HepG2 (cell line): Measurements from ENCODE around the gene ST8SIA2. TPM values are rescaled to one million over a fixed set of nuclear protein-coding genes. Genes with fewer than 3 reads are reported as not detected.

Source experiments
- ATAC-seq: fragments of 200-7000 bp; cut with Tn5 transposase; 3 replicates; pipeline ENCODE4 v1.9.1; 2020; ENCODE audit warnings: mild to moderate bottlenecking, moderate library complexity
- BruUV-seq: library from RNA; stranded (reverse); fragments of 400-500 nt; replicated peaks from 2 replicates; lab custom pipeline; 2021; lab: Mats Ljungman, UMichigan
- CTCF ChIA-PET: fragments of 300-600 bp; formaldehyde crosslinking; extraction: SDS; loops from one replicate; lab custom pipeline; 2021; ENCODE audit warnings: low total read pairs, inconsistent platforms, low intra/inter-chr PET ratio; lab: Yijun Ruan, JAX
- POLR2A ChIA-PET: fragments of 350-600 bp; sonication (Branson Sonifier 250); formaldehyde crosslinking; loops from one replicate; lab custom pipeline; 2020; ENCODE audit warnings: antibody characterized with exemption, inconsistent platforms; lab: Yijun Ruan, JAX
- DNase-seq: peaks from one replicate; pipeline ENCODE4 v3.0.0-alpha.2; 2015; ENCODE audit warnings: low spot score
- FAIRE-seq: peaks from 3 replicates; lab custom pipeline; 2011; peaks lifted over from hg19 to GRCh38; lab: Jason Lieb, UNC
- H2AFZ ChIP-seq: one replicate; pipeline ENCODE4 v1.6.1; 2011; ENCODE audit warnings: low read length, inconsistent platforms
- H3K27ac ChIP-seq: fragments of 300-600 bp; 3 replicates; pipeline ENCODE4 v1.8.0; 2011; ENCODE audit warnings: mixed run types, mild to moderate bottlenecking, mixed read lengths, low read length, inconsistent platforms; ENCODE audit not compliant: insufficient read depth; ENCODE audit errors: extremely low read length
- H3K27me3 ChIP-seq, 2 experiments: fragments of 200-600 bp in 1 of 2; 2 replicates in 1 of 2; 3 replicates in 1 of 2; pipeline versions ENCODE4 v1.6.0 to v1.8.0; 2011; ENCODE audit warnings: low read length in 2 of 2, mild to moderate bottlenecking in 2 of 2, moderate library complexity in 2 of 2, inconsistent platforms in 1 of 2; ENCODE audit not compliant: insufficient read depth in 2 of 2, control insufficient read depth in 1 of 2
- H3K36me3 ChIP-seq, 2 experiments: fragments of 200-600 bp in 1 of 2; replicated peaks in 1 of 2; 2 replicates in 1 of 2; 3 replicates in 1 of 2; pipeline versions ENCODE4 v1.5.1 to v1.8.0; 2011; ENCODE audit warnings: low read length in 2 of 2, inconsistent platforms in 1 of 2; ENCODE audit not compliant: insufficient read depth in 2 of 2, control insufficient read depth in 1 of 2
- H3K4me1 ChIP-seq: 2 replicates; pipeline ENCODE4 v1.5.1; 2012; ENCODE audit warnings: low read length, inconsistent platforms; ENCODE audit not compliant: insufficient read depth
- H3K4me2 ChIP-seq: 2 replicates; pipeline ENCODE4 v1.6.0; 2011; ENCODE audit warnings: low read depth, low read length, inconsistent platforms
- H3K4me3 ChIP-seq, 3 experiments: fragments of 200-600 bp in 1 of 3; sonication (generic), shearing (Covaris generic) in 1 of 3; replicated peaks in 1 of 3; 2 replicates each; pipeline ENCODE4 v1.5.1; 2011 to 2016; ENCODE audit warnings: low read length in 3 of 3, inconsistent platforms in 2 of 3, low read depth in 2 of 3, mild to moderate bottlenecking in 2 of 3, control low read depth in 1 of 3, mixed read lengths in 1 of 3; ENCODE audit not compliant: insufficient read depth in 1 of 3
- H3K79me2 ChIP-seq: one replicate; pipeline ENCODE4 v1.6.1; 2011; ENCODE audit warnings: low read length, inconsistent platforms; ENCODE audit not compliant: insufficient read depth
- H3K9ac ChIP-seq: 2 replicates; pipeline ENCODE4 v1.6.0; 2011; ENCODE audit warnings: mild to moderate bottlenecking, low read depth, low read length, inconsistent platforms; ENCODE audit not compliant: insufficient read depth
- H3K9me3 ChIP-seq: 2 replicates; pipeline ENCODE4 v1.5.1; 2012; ENCODE audit warnings: mild to moderate bottlenecking, low read length
- H4K20me1 ChIP-seq: 2 replicates; pipeline ENCODE4 v1.6.0; 2011; ENCODE audit warnings: inconsistent platforms, mild to moderate bottlenecking, low read length, moderate library complexity; ENCODE audit not compliant: insufficient read depth
- AKAP8 ChIP-seq: sonication (generic); formaldehyde crosslinking; IDR thresholded peaks from 2 replicates; pipeline ENCODE4 v1.5.1; 2020; ENCODE audit warnings: mild to moderate bottlenecking, missing genetic modification reagents
- CBX1 ChIP-seq: IDR thresholded peaks from one replicate; pipeline ENCODE4 v1.6.1; 2016; ENCODE audit warnings: antibody characterized with exemption, low read depth
- GABPB1 ChIP-seq: IDR thresholded peaks from 2 replicates; pipeline ENCODE4 v1.6.1; 2016; ENCODE audit warnings: mild to moderate bottlenecking, missing genetic modification reagents, moderate library complexity, missing compliant biosample characterization
- KLF12 ChIP-seq: sonication (generic); formaldehyde crosslinking; IDR thresholded peaks from 2 replicates; pipeline ENCODE4 v1.4.0; 2020; ENCODE audit warnings: missing genetic modification reagents, borderline replicate concordance
- LCORL ChIP-seq, 2 experiments: fragments of 450-650 bp in 1 of 2; sonication (generic) in 1 of 2; formaldehyde crosslinking in 1 of 2; IDR thresholded peaks; 2 replicates each; pipeline versions ENCODE4 v1.5.0 to v1.6.1; 2017 to 2020; ENCODE audit warnings: antibody characterized with exemption in 1 of 2, missing genetic modification reagents in 1 of 2
- NAIF1 ChIP-seq: sonication (generic); formaldehyde crosslinking; IDR thresholded peaks from 2 replicates; pipeline ENCODE4 v1.5.0; 2020; ENCODE audit warnings: mild to moderate bottlenecking, missing genetic modification reagents, borderline replicate concordance
- POGK ChIP-seq: sonication (generic); formaldehyde crosslinking; conservative IDR thresholded peaks from 2 replicates; pipeline ENCODE4 v1.8.0; 2022; ENCODE audit warnings: mild to moderate bottlenecking, moderate library complexity, missing genetic modification reagents
- ZHX1 ChIP-seq: sonication (generic); formaldehyde crosslinking; IDR thresholded peaks from 2 replicates; pipeline ENCODE4 v1.8.1; 2022; ENCODE audit warnings: low read depth, mild to moderate bottlenecking, missing genetic modification reagents
- ZNF644 ChIP-seq: IDR thresholded peaks from 2 replicates; pipeline ENCODE4 v1.6.1; 2016; ENCODE audit warnings: low read depth
- WGBS: methylation state at CpG from one replicate; pipeline ENCODE4 v1.1.6; 2017; ENCODE audit warnings: low lambda C conversion rate; 5-methylcytosine and 5-hydroxymethylcytosine counted together
- in situ Hi-C: cut with HindIII; loops from 2 replicates; pipeline ENCODE4 v1.10.0; 2017; ENCODE audit warnings: low pct_unique_long_range_greater_than_20kb; ENCODE audit not compliant: extremely low pct_ligation_motif_present
- intact Hi-C: fragments of 100-400 bp; cut with micrococcal nuclease; formaldehyde crosslinking; loops from one replicate; pipeline ENCODE4 v1.10.0; 2022; ENCODE audit not compliant: unreplicated experiment
- polyA plus RNA-seq, 8 experiments: library from polyadenylated mRNA; depleted of rRNA in 3 of 8; stranded (reverse) in 7 of 8; unstranded in 1 of 8; fragments of >200 nt; fragmentation: Illumina TruSeq in 4 of 8; extraction: Trizol in 4 of 8; gene quantifications; 2 replicates each; pipeline versions ENCODE4 v1.2.1 to v1.2.3, GENCODE V29; 2011 to 2016; ENCODE audit warnings: low read depth in 4 of 8, missing spikeins in 1 of 8, mixed read lengths in 1 of 8; ENCODE audit not compliant: insufficient read depth in 1 of 8
- total RNA-seq, 5 experiments: library from RNA; depleted of rRNA; stranded (reverse); fragments of >200 nt; fragmentation: Illumina TruSeq; extraction: Trizol; gene quantifications; 2 replicates each; pipeline ENCODE4 v1.2.3, GENCODE V29; 2016; ENCODE audit warnings: low read depth in 1 of 5

The ST8SIA2 gene
- total and polyA plus RNA-seq, 2 of the 13 experiments (the other 11 are each of a cell fraction or from before 2014, with no cell fraction given) = not detected

DNA sequence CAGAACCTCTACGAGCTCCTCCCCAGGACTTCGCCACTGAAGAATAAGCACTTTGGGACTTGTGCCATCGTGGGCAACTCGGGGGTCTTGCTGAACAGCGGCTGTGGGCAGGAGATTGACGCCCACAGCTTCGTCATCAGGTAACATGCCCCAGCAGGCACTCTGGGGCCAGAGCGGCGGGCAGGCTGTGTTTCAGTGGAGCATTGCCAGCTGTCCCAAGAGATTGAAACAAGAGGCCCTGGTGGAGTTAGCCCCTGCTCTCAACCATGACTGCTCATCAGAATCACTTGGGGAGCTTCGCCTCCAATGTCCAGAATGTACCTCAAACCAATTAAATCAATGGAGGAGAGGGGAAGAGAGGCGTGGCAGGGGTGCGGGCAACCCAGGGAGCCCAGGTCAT lies 44.8 kb downstream of the ST8SIA2 start (continued):
- no peak for TF ChIP-seq CBX1

- H2AFZ ChIP-seq = no peak overlapping the region
- intact Hi-C loops = no loop called here
- H3K27ac ChIP-seq = no peak overlapping the region
- no peak for FAIRE-seq
- H3K27me3 ChIP-seq = peaks cover 1 to 10% of the 10 kb centered on the region in 2 experiments; a peak in 2 of 5 replicates
- H3K36me3 ChIP-seq = no peaks in the 10 kb centered on the region
- no peak overlapping the region for H3K4me3 ChIP-seq
- in situ Hi-C loops = no loop called here
- 2% methylated on average over 3 of the region's 3 CpGs for WGBS
- H3K4me1 ChIP-seq = no peaks in the 10 kb centered on the region
- POLR2A ChIA-PET = no interaction called here
- H4K20me1 ChIP-seq = no peaks in the 10 kb centered on the region
- ATAC-seq = no peak
- TF ChIP-seq POGK (CRISPR knock-in tag) (no peak), AKAP8 (CRISPR knock-in tag) (no peak), GABPB1 (CRISPR knock-in tag) (no peak), KLF12 (CRISPR knock-in tag) (no peak), ZNF644 (CRISPR knock-in tag) (no peak), NAIF1 (CRISPR knock-in tag) (no peak), LCORL (IDR thresholded peaks at IDR 0.05) (no peak), LCORL (CRISPR knock-in tag; IDR thresholded peaks at IDR 0.05) (no peak), ZHX1 (CRISPR knock-in tag) (no peak)
- no peak for DNase-seq
- no peak overlapping the region for H3K4me2 ChIP-seq
- no peak overlapping the region for H3K9ac ChIP-seq
- H3K9me3 ChIP-seq = no peaks in the 10 kb centered on the region
- no TSS peak for BruUV-seq
- CTCF ChIA-PET = no interaction called here
- no peaks in the 10 kb centered on the region for H3K79me2 ChIP-seq
Measured at GRCh38 chr15:92443381-92443780, 49.7 kb downstream of the ST8SIA2 start.
